AG04449 (cell line): Measurements from ENCODE around the gene LDB2.

Experiments used
- CTCF ChIA-PET: fragments of 350-600 bp; formaldehyde crosslinking; extraction: SDS; loops from one replicate; lab custom pipeline; 2021; ENCODE audit warnings: antibody characterized with exemption; lab: Yijun Ruan, JAX
- POLR2A ChIA-PET: fragments of 400-600, 350-600 bp; formaldehyde crosslinking; extraction: SDS; loops from one replicate; lab custom pipeline; 2020; ENCODE audit warnings: antibody characterized with exemption, inconsistent platforms; lab: Yijun Ruan, JAX
- DNase-seq: peaks from one replicate; pipeline ENCODE4 v3.0.0-alpha.2; 2010; ENCODE audit warnings: low read depth, low spot score
- H3K4me3 ChIP-seq: 2 replicates; pipeline ENCODE4 v1.5.1; 2011; ENCODE audit warnings: low read depth, mild to moderate bottlenecking, control low read depth, low read length
- TF ChIP-seq, protein P1 (sequence below): IDR thresholded peaks from one replicate; pipeline ENCODE4 v1.5.1; 2011; ENCODE audit warnings: mild to moderate bottlenecking, moderate library complexity, low read length, control low read depth, inconsistent platforms; ENCODE audit not compliant: insufficient read depth; ENCODE audit errors: missing control alignments

LDB2 gene

DNA sequence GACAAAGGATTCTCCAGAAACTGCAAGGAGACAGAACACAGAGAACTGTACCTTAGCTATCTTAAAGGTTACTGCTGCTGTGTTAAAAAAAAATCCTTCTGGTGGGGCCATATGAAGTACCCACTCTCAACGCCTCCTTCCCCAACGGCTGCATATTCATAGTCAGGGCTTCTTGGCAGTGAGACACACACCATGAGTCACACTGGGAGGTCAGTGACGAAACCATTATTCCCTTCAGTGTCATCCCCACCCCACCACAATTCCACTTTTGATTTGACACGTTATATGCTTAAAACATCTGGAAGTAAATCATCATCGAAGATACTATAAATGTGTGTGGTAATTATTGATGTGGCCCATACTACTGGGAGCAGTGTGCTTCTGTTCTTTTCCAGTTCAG, 271.5 kb downstream of the LDB2 start:
- CTCF ChIA-PET: interaction anchor here (1.3 kb wide), 1 partner anchor 821 kb away, joined by 3 read pairs; no protein-coding TSS in a partner anchor
- DNase-seq: peak; percentile 87
- POLR2A ChIA-PET: no interaction called here
- H3K4me3 ChIP-seq: no peak overlapping the region
- TF ChIP-seq, protein P1, sequence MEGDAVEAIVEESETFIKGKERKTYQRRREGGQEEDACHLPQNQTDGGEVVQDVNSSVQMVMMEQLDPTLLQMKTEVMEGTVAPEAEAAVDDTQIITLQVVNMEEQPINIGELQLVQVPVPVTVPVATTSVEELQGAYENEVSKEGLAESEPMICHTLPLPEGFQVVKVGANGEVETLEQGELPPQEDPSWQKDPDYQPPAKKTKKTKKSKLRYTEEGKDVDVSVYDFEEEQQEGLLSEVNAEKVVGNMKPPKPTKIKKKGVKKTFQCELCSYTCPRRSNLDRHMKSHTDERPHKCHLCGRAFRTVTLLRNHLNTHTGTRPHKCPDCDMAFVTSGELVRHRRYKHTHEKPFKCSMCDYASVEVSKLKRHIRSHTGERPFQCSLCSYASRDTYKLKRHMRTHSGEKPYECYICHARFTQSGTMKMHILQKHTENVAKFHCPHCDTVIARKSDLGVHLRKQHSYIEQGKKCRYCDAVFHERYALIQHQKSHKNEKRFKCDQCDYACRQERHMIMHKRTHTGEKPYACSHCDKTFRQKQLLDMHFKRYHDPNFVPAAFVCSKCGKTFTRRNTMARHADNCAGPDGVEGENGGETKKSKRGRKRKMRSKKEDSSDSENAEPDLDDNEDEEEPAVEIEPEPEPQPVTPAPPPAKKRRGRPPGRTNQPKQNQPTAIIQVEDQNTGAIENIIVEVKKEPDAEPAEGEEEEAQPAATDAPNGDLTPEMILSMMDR: no peak

DNA sequence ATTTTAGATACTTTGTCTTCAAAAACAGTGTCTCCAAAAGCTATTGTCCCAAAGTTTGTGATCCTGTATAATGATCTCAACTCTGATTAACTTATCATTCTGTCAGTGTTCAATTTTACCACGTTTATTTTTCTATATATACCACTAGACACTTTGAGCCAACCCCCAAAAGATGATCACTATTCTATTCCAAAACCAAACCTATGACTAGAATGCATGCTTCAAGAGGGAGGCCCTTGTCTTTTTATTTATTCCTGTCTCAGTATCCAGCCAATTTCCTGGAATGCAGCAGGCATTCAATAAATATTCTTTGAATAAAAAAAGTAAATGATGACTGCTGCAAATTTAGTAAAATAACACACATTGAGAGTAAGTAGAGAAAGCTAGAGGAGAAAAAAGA, 275.6 kb downstream of the LDB2 start:
- no peak overlapping the region for H3K4me3 ChIP-seq
- ChIA-PET POLR2A (no interaction called here), CTCF (interaction anchor here (1.3 kb wide), 1 partner anchor 24 kb away, joined by 3 read pairs; no protein-coding TSS in a partner anchor)
- TF ChIP-seq, protein P1: no peak
- no peak for DNase-seq

DNA sequence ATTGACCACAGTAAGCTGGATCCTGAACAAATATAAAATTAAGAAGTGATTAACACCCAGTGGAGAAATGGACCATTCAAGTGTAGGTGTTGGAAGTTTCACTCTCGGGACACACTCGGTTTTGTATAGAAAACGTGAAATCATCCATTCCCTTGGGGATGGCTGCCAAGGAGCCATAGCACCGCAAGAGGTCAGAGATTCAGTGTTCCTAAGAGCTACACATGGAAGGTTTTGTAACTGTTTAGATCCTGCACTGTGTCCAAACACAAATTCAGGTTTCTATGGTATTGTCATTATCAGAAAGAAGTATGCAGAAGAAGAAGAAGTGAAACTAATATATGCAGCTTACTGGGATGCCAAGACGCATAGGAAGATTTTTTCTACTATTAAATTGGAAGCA, 281.0 kb downstream of the LDB2 start:
- ChIA-PET POLR2A (no interaction called here), CTCF (interaction anchor here (1.2 kb wide), 1 partner anchor 10 kb away, joined by 4 read pairs; no protein-coding TSS in a partner anchor)
- TF ChIP-seq, protein P1: no peak
- H3K4me3 ChIP-seq: no peak overlapping the region
- DNase-seq: no peak

DNA sequence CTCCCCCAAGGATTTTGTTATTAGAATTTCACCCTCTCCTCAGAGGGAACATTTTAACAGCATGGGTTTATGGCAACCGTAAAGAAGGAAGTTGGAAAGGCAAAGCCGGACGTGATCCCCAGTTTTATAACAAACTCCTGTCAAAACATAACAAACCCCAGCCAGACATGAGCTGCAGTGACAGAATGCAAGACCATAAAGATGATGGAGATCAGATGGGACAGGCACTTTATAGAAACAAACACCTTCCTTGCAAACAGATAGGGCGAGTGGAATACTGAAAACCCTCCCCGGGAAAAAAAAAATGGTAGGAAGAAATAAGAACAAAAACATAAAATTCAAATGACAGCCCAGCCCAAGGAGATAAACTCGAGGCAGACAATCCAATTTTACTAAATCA, 281.4 kb downstream of the LDB2 start:
- ChIA-PET POLR2A (no interaction called here), CTCF (interaction anchor here (1.2 kb wide), 1 partner anchor 10 kb away, joined by 4 read pairs; no protein-coding TSS in a partner anchor)
- no peak for DNase-seq
- TF ChIP-seq, protein P1: no peak
- H3K4me3 ChIP-seq: no peak overlapping the region

DNA sequence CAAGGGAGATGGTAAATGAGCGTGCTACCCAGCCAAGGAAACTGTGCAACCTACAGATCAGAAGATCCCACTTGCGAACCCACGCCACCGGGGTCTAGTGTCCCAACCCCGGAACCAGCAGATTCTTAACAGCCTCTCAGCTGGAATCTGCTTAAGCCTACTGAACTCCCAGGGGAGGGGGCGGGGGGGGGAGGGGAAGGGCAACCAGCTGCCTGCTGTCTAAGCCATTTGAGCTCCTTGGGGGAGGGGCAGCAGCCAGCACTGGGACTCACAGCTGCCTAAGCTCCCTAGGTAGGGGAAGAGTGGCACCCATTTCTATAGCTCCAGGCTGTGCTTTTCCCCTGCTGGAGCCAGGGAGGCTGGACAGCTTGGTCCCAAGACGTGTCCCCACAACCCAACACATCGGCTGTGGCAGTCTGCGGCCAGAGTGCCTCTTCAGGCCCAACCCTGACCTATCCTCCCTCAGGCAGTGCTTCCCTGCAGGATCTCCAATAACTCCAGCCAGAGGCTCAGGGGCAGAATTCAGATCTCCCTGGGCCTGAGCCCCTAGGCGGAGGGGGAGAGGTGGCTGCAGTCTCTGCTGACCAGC, 289.2 kb downstream of the LDB2 start:
- ChIA-PET CTCF (interaction anchor here (0.7 kb wide), 1 partner anchor 11 kb away, joined by 3 read pairs; no protein-coding TSS in a partner anchor), POLR2A (no interaction called here)
- DNase-seq: no peak
- H3K4me3 ChIP-seq: no peak overlapping the region
- TF ChIP-seq, protein P1: no peak

DNA sequence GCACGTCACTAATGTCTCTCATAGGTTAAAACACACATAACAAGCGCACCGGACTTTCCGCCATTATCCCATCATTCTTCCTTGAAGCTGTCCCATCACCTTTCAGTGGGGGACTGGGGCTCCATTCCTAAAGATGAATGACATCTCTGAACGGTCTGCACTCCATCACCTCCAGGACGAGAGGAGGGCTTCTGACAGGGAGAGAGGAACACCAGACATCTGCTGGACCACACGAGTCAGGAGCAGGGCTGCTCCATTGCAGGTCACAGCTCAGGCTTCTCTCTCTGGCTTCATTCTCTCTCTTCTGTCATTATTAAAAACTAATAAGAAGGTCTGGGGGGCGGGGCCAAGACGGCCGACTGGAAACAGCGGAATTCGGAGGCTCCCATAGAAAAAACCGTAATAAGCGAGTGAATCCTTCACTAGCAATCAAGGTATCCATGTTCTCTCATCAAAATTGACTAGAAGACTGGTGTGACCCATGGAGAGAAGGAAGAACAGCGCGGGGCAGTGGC, 289.8 kb downstream of the LDB2 start:
- no peak for DNase-seq
- no peak overlapping the region for H3K4me3 ChIP-seq
- TF ChIP-seq, protein P1: no peak
- ChIA-PET POLR2A (no interaction called here), CTCF (interaction anchor here (0.7 kb wide), 1 partner anchor 12 kb away, joined by 3 read pairs; no protein-coding TSS in a partner anchor)
